Measurements from ENCODE around the gene TSPYL4. TPM values are rescaled to one million over a fixed set of nuclear protein-coding genes. Genes with fewer than 3 reads are reported as not detected.

TSPYL4 gene
- total and polyA plus RNA-seq, 3 experiments from 2014 or later = 9.4 to 19.9 (median 19.3) TPM

GRCh38 chr6:116280161-116280932, 26.5 kb upstream of the TSPYL4 start:
- DNase-seq = peak in 2 of 5 donors; percentile 4 to 26
- ChIA-PET CTCF (interaction anchor here (1.5 to 4.2 kb wide), 6 partner anchors 8 to 292 kb away, joined by 4 to 29 read pairs (median 6); partner anchors contain the start of genes RWDD1 and TSPYL4), POLR2A (interaction anchor here (1.4 to 3.5 kb wide), 10 partner anchors 8 to 401 kb away, joined by 3 to 39 read pairs (median 10); partner anchors contain the start of genes KPNA5, RWDD1 and TSPYL4)
- Histone ChIP-seq H3K27ac (ENCODE audit: low read depth, low read length) (peak overlapping the region; percentile 100), H3K4me1 (ENCODE audit: insufficient read depth, low read length) (peaks cover 48% of the 10 kb centered on the region), H3K4me3 (ENCODE audit: low read length) (peak overlapping the region; percentile 90), H3K36me3 (ENCODE audit: insufficient read depth, low read length) (peaks cover 12% of the 10 kb centered on the region), H3K27me3 (ENCODE audit: insufficient read depth, low read length, poor library complexity, severe bottlenecking) (no peaks in the 10 kb centered on the region), H3K9me3 (ENCODE audit: low read length) (no peaks in the 10 kb centered on the region)
- Mint-ChIP-seq H3K4me3 (peak overlapping the region; percentile 91 to 99 (median 98)), H3K36me3 (peaks cover 20 to 44% (median 27%) of the 10 kb centered on the region in 3 donors), H3K27ac (peak overlapping the region; percentile 98 to 100 (median 100)), H3K27me3 (no peaks in the 10 kb centered on the region), H3K4me1 (peaks cover 46 to 58% (median 56%) of the 10 kb centered on the region in 3 donors), H3K9me3 (peaks cover 0 to 2% (median 0%) of the 10 kb centered on the region in 5 donors)

- H3K27me3 Mint-ChIP-seq = no peaks in the 10 kb centered on the region
- ChIA-PET CTCF (interaction anchor here (1.3 to 4.2 kb wide), 7 partner anchors 8 to 292 kb away, joined by 4 to 29 read pairs (median 5); partner anchors contain the start of genes RWDD1 and TSPYL4), POLR2A (interaction anchor here (0.7 to 3.5 kb wide), 13 partner anchors 9 to 402 kb away, joined by 3 to 39 read pairs (median 5); partner anchors contain the start of genes KPNA5, NT5DC1, RWDD1 and TSPYL4)
- Histone ChIP-seq H3K36me3 (ENCODE audit: insufficient read depth, low read length) (peaks cover 12% of the 10 kb centered on the region), H3K27me3 (ENCODE audit: insufficient read depth, low read length, poor library complexity, severe bottlenecking) (no peaks in the 10 kb centered on the region), H3K4me1 (ENCODE audit: insufficient read depth, low read length) (peaks cover 57% of the 10 kb centered on the region), H3K9me3 (ENCODE audit: low read length) (no peaks in the 10 kb centered on the region), H3K4me3 (ENCODE audit: low read length) (peak within 1 kb of the TSS; percentile 90), H3K27ac (ENCODE audit: low read depth, low read length) (peak within 1 kb of the TSS; percentile 100)
- H3K36me3 Mint-ChIP-seq = peaks cover 22 to 50% (median 27%) of the 10 kb centered on the region in 3 donors
- peak within 1 kb of the TSS; percentile 91 to 99 (median 98) for H3K4me3 Mint-ChIP-seq
- H3K4me1 Mint-ChIP-seq = peaks cover 52 to 65% (median 64%) of the 10 kb centered on the region in 3 donors
- peak within 1 kb of the TSS; percentile 98 to 100 (median 100) for H3K27ac Mint-ChIP-seq
- DNase-seq = peak; percentile 89 to 98 (median 96)
- peaks cover 0 to 2% (median 0%) of the 10 kb centered on the region in 5 donors for H3K9me3 Mint-ChIP-seq
Measured at GRCh38 chr6:116279232-116280160, 25.6 kb upstream of the TSPYL4 start, which contains the start of gene TSPYL1. Gene TSPYL1, minus strand, starts transcription at chr6:116279930. Its CDS starts 100 bp downstream, at chr6:116279830.

DNA sequence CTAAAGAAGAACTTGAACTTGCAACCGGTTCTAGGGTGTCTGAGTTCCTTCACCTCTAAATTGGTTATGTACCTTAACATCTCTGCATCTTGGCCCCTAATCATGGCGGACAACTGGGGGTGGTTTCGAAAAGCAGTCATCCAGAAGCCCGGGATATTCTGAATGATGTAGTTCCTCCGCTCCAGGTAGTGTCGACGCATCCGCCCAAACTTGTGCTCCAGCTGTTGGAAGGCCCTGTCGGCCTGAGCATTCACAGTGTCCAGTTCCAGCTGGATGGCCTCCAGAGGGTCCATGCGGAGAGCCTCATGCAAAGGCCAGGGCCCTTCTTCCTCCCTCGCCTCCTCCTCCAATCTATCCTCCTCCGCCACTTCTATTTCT, 25.0 kb upstream of the TSPYL4 start:
- Histone ChIP-seq H3K27me3 (ENCODE audit: insufficient read depth, low read length, poor library complexity, severe bottlenecking) (no peaks in the 10 kb centered on the region), H3K9me3 (ENCODE audit: low read length) (no peaks in the 10 kb centered on the region), H3K4me1 (ENCODE audit: insufficient read depth, low read length) (peaks cover 62% of the 10 kb centered on the region), H3K36me3 (ENCODE audit: insufficient read depth, low read length) (peaks cover 16% of the 10 kb centered on the region), H3K4me3 (ENCODE audit: low read length) (peak overlapping the region; percentile 90), H3K27ac (ENCODE audit: low read depth, low read length) (peak overlapping the region; percentile 100)
- H3K27me3 Mint-ChIP-seq = no peaks in the 10 kb centered on the region
- peaks cover 0 to 2% (median 0%) of the 10 kb centered on the region in 5 donors for H3K9me3 Mint-ChIP-seq
- ChIA-PET CTCF (interaction anchor here (1.3 to 4.2 kb wide), 6 partner anchors 9 to 293 kb away, joined by 4 to 29 read pairs (median 5); partner anchors contain the start of genes RWDD1 and TSPYL4), POLR2A (interaction anchor here (0.7 to 3.5 kb wide), 10 partner anchors 9 to 402 kb away, joined by 3 to 39 read pairs (median 10); partner anchors contain the start of genes KPNA5, NT5DC1, RWDD1 and TSPYL4)
- peak in 1 of 5 donors; percentile 31 for DNase-seq
- peak overlapping the region; percentile 98 to 100 (median 100) for H3K27ac Mint-ChIP-seq
- H3K36me3 Mint-ChIP-seq = peaks cover 22 to 54% (median 27%) of the 10 kb centered on the region in 3 donors
- H3K4me1 Mint-ChIP-seq = peaks cover 52 to 71% (median 65%) of the 10 kb centered on the region in 3 donors
- H3K4me3 Mint-ChIP-seq = peak overlapping the region; percentile 91 to 99 (median 98)

GRCh38 chr6:116278481-116278829, 24.6 kb upstream of the TSPYL4 start:
- Mint-ChIP-seq H3K36me3 (peaks cover 22 to 57% (median 27%) of the 10 kb centered on the region in 3 donors), H3K4me3 (peak overlapping the region; percentile 91 to 99 (median 98)), H3K4me1 (peaks cover 54 to 74% (median 68%) of the 10 kb centered on the region in 3 donors), H3K27me3 (no peaks in the 10 kb centered on the region), H3K27ac (peak overlapping the region; percentile 98 to 100 (median 100)), H3K9me3 (peaks cover 0 to 2% (median 0%) of the 10 kb centered on the region in 5 donors)
- POLR2A ChIA-PET = interaction anchor here (0.7 to 3.5 kb wide), 7 partner anchors 9 to 403 kb away, joined by 3 to 39 read pairs (median 10); partner anchors contain the start of genes KPNA5, NT5DC1 and TSPYL4
- no peaks in the 10 kb centered on the region for H3K9me3 ChIP-seq (ENCODE audit: low read length)
- H3K4me1 ChIP-seq (ENCODE audit: insufficient read depth, low read length) = peaks cover 62% of the 10 kb centered on the region
- H3K4me3 ChIP-seq (ENCODE audit: low read length) = peak overlapping the region; percentile 90
- no peaks in the 10 kb centered on the region for H3K27me3 ChIP-seq (ENCODE audit: insufficient read depth, low read length, poor library complexity, severe bottlenecking)
- no peak for DNase-seq
- H3K36me3 ChIP-seq (ENCODE audit: insufficient read depth, low read length) = peaks cover 16% of the 10 kb centered on the region
- CTCF ChIA-PET = interaction anchor here (1.3 to 4.2 kb wide), 6 partner anchors 9 to 283 kb away, joined by 4 to 29 read pairs (median 6); partner anchors contain the start of gene TSPYL4
- H3K27ac ChIP-seq (ENCODE audit: low read depth, low read length) = peak overlapping the region; percentile 100

- CTCF ChIA-PET = interaction anchor here (0.7 to 4.2 kb wide), 3 partner anchors 9 to 394 kb away, joined by 4 to 29 read pairs (median 6); no protein-coding TSS in a partner anchor
- no peaks in the 10 kb centered on the region for H3K27me3 Mint-ChIP-seq
- Histone ChIP-seq H3K36me3 (ENCODE audit: insufficient read depth, low read length) (peaks cover 16% of the 10 kb centered on the region), H3K4me3 (ENCODE audit: low read length) (peak overlapping the region; percentile 90), H3K27ac (ENCODE audit: low read depth, low read length) (peak overlapping the region; percentile 57), H3K27me3 (ENCODE audit: insufficient read depth, low read length, poor library complexity, severe bottlenecking) (no peaks in the 10 kb centered on the region), H3K9me3 (ENCODE audit: low read length) (no peaks in the 10 kb centered on the region), H3K4me1 (ENCODE audit: insufficient read depth, low read length) (peaks cover 62% of the 10 kb centered on the region)
- peaks cover 25 to 70% (median 27%) of the 10 kb centered on the region in 3 donors for H3K36me3 Mint-ChIP-seq
- POLR2A ChIA-PET = interaction anchor here (0.7 to 1.5 kb wide), 3 partner anchors 8 to 23 kb away, joined by 3 to 16 read pairs (median 4); partner anchors contain the start of gene TSPYL4
- H3K27ac Mint-ChIP-seq = peak overlapping the region; percentile 52 to 100 (median 96)
- no peak for DNase-seq
- H3K4me3 Mint-ChIP-seq = peak overlapping the region; percentile 91 to 99 (median 98)
- peaks cover 66 to 87% (median 81%) of the 10 kb centered on the region in 3 donors for H3K4me1 Mint-ChIP-seq
- H3K9me3 Mint-ChIP-seq = peaks cover 0 to 2% (median 0%) of the 10 kb centered on the region in 5 donors
Measured at GRCh38 chr6:116277124-116277523, 23.2 kb upstream of the TSPYL4 start.

GRCh38 chr6:116271149-116271708, 17.4 kb upstream of the TSPYL4 start:
- no peaks in the 10 kb centered on the region for H3K27me3 ChIP-seq (ENCODE audit: insufficient read depth, low read length, poor library complexity, severe bottlenecking)
- Mint-ChIP-seq H3K27ac (peak overlapping the region; percentile 15 to 87 (median 50)), H3K4me3 (no peak overlapping the region), H3K4me1 (peaks cover 41 to 75% (median 72%) of the 10 kb centered on the region in 3 donors), H3K9me3 (no peaks in the 10 kb centered on the region), H3K27me3 (no peaks in the 10 kb centered on the region), H3K36me3 (peaks cover 5 to 60% (median 12%) of the 10 kb centered on the region in 3 donors)
- H3K9me3 ChIP-seq (ENCODE audit: low read length) = no peaks in the 10 kb centered on the region
- H3K4me3 ChIP-seq (ENCODE audit: low read length) = no peak overlapping the region
- no peak for DNase-seq
- H3K27ac ChIP-seq (ENCODE audit: low read depth, low read length) = no peak overlapping the region
- POLR2A ChIA-PET = interaction anchor here (3.4 kb wide), 1 partner anchor 8 kb away, joined by 19 read pairs; the partner anchor contains the start of gene TSPYL1
- H3K36me3 ChIP-seq (ENCODE audit: insufficient read depth, low read length) = peaks cover 4% of the 10 kb centered on the region
- peaks cover 21% of the 10 kb centered on the region for H3K4me1 ChIP-seq (ENCODE audit: insufficient read depth, low read length)
- CTCF ChIA-PET = interaction anchor here (1.0 to 1.2 kb wide), 2 partner anchors 17 to 28 kb away, joined by 4 read pairs; no protein-coding TSS in a partner anchor
